GM12878 (cell line): Measurements from ENCODE around the gene BORCS6.

Experiments used
- CEBPB ChIP-seq, 2 experiments: fragments of 150-350 bp in 1 of 2; IDR thresholded peaks; 2 replicates each; pipeline ENCODE4 v1.6.1; 2012 to 2014; ENCODE audit warnings: low read depth in 2 of 2, low read length in 2 of 2, borderline replicate concordance in 1 of 2, inconsistent platforms in 1 of 2
- CEBPZ ChIP-seq: fragments of 150-350 bp; IDR thresholded peaks from 2 replicates; pipeline ENCODE4 v1.6.1; 2016; ENCODE audit warnings: low read depth, low read length
- EZH2 ChIP-seq: IDR thresholded peaks from 2 replicates; pipeline ENCODE4 v1.6.1; 2012; ENCODE audit warnings: low read depth, mild to moderate bottlenecking, control low read depth, inconsistent platforms, low read length, borderline replicate concordance; ENCODE audit not compliant: control insufficient read depth
- MXI1 ChIP-seq: fragments of 150-350 bp; IDR thresholded peaks from 2 replicates; pipeline ENCODE4 v1.6.1; 2011; ENCODE audit warnings: low read depth, mild to moderate bottlenecking, inconsistent platforms, low read length, improper control_type of control experiment
- POLR2A ChIP-seq: IDR thresholded peaks from 2 replicates; pipeline ENCODE4 v1.6.1; 2011; ENCODE audit warnings: low read depth, mild to moderate bottlenecking, low read length
- POLR2AphosphoS5 ChIP-seq: IDR thresholded peaks from 2 replicates; pipeline ENCODE4 v1.6.1; 2011; ENCODE audit warnings: mild to moderate bottlenecking, low read length, inconsistent platforms
- SMARCA5 ChIP-seq: fragments of 450-650 bp; IDR thresholded peaks from 2 replicates; pipeline ENCODE4 v1.6.1; 2017; ENCODE audit warnings: mild to moderate bottlenecking
- STAT1 ChIP-seq: fragments of 450-650 bp; conservative IDR thresholded peaks from 2 replicates; pipeline ENCODE4 v1.6.1; 2014; ENCODE audit warnings: antibody characterized with exemption, mild to moderate bottlenecking
- TF ChIP-seq, protein P1 (sequence below): IDR thresholded peaks from 2 replicates; pipeline ENCODE4 v1.6.1; 2011; ENCODE audit warnings: borderline replicate concordance, low read depth, mild to moderate bottlenecking, moderate library complexity, mixed read lengths, low read length; ENCODE audit not compliant: insufficient read depth; ENCODE audit errors: extremely low read length
- TF ChIP-seq, protein P2 (sequence below): fragments of 450-650 bp; IDR thresholded peaks from 2 replicates; pipeline ENCODE4 v1.6.1; 2016; ENCODE audit warnings: mild to moderate bottlenecking

- TF ChIP-seq, protein P1, sequence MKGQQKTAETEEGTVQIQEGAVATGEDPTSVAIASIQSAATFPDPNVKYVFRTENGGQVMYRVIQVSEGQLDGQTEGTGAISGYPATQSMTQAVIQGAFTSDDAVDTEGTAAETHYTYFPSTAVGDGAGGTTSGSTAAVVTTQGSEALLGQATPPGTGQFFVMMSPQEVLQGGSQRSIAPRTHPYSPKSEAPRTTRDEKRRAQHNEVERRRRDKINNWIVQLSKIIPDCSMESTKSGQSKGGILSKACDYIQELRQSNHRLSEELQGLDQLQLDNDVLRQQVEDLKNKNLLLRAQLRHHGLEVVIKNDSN, result no peak
- TF ChIP-seq CEBPB (IDR thresholded peaks at IDR 0.05; ENCODE audit: borderline replicate concordance in 1 of 2, low read depth in 2 of 2, low read length in 2 of 2), result no peak
- no peak for TF ChIP-seq EZH2
- TF ChIP-seq, protein P2, sequence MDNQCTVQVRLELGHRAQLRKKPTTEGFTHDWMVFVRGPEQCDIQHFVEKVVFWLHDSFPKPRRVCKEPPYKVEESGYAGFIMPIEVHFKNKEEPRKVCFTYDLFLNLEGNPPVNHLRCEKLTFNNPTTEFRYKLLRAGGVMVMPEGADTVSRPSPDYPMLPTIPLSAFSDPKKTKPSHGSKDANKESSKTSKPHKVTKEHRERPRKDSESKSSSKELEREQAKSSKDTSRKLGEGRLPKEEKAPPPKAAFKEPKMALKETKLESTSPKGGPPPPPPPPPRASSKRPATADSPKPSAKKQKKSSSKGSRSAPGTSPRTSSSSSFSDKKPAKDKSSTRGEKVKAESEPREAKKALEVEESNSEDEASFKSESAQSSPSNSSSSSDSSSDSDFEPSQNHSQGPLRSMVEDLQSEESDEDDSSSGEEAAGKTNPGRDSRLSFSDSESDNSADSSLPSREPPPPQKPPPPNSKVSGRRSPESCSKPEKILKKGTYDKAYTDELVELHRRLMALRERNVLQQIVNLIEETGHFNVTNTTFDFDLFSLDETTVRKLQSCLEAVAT, result no peak
- TF ChIP-seq STAT1, result no peak
- TF ChIP-seq CEBPZ, result no peak
- no peak for TF ChIP-seq SMARCA5
- no peak for TF ChIP-seq POLR2A
- TF ChIP-seq POLR2AphosphoS5, result no peak; the same call in 1 of the 2 replicates
- TF ChIP-seq MXI1, result no peak
Observed at GRCh38 chr17:8141045-8141444, 48.9 kb downstream of the BORCS6 start.
